ENCODE measurements around the gene PTPN2.

GRCh38 chr18:12929477-12930083 lies 45.5 kb upstream of the PTPN2 start:
- no peak for TF ChIP-seq CTCF (IDR thresholded peaks at IDR 0.05; ENCODE audit: insufficient read depth, low read length)
- no peak for TF ChIP-seq REST (IDR thresholded peaks at IDR 0.05; ENCODE audit: insufficient replicate concordance, low read depth)
- no peak for TF ChIP-seq POLR2AphosphoS5 (IDR thresholded peaks at IDR 0.05; ENCODE audit: low read depth)
